Smooth muscle cell (in vitro differentiated cells): Measurements from ENCODE around the gene FBXO27. TPM values are rescaled to one million over a fixed set of nuclear protein-coding genes. Genes with fewer than 3 reads are reported as not detected.
A peak's percentile ranks its signal among the peaks of the same experiment; 100 is the strongest.

Source experiments
- DNase-seq: peaks from one replicate; lab custom pipeline; 2025; ENCODE audit not compliant: unreplicated experiment; lab: John Stamatoyannopoulos, UW
- H2AFZ ChIP-seq: fragments of 200-600 bp; sonication (generic); 2 replicates; pipeline ENCODE4 v1.6.0; 2016; ENCODE audit warnings: antibody characterized with exemption, low read depth, mild to moderate bottlenecking
- H3F3A ChIP-seq: fragments of 200-600 bp; sonication (generic); 2 replicates; pipeline ENCODE4 v1.6.0; 2017; ENCODE audit warnings: antibody characterized with exemption, low read depth
- H3K27ac ChIP-seq: fragments of 200-600 bp; sonication (generic); 2 replicates; pipeline ENCODE4 v1.5.1; 2016; ENCODE audit warnings: low read depth, mild to moderate bottlenecking
- H3K27me3 ChIP-seq: fragments of 200-600 bp; sonication (generic); 2 replicates; pipeline ENCODE4 v1.6.1; 2016; ENCODE audit warnings: low read depth, mild to moderate bottlenecking
- H3K36me3 ChIP-seq: fragments of 200-600 bp; sonication (generic); 2 replicates; pipeline ENCODE4 v1.5.1; 2016; ENCODE audit warnings: low read depth
- H3K4me1 ChIP-seq: fragments of 200-600 bp; sonication (generic); 2 replicates; pipeline ENCODE4 v1.5.1; 2016; ENCODE audit warnings: low read depth
- H3K4me2 ChIP-seq: fragments of 200-600 bp; sonication (generic); 2 replicates; pipeline ENCODE4 v1.6.0; 2016; ENCODE audit warnings: mild to moderate bottlenecking
- H3K4me3 ChIP-seq: fragments of 200-600 bp; sonication (generic); 2 replicates; pipeline ENCODE4 v1.5.1; 2016; ENCODE audit warnings: mild to moderate bottlenecking
- H3K79me2 ChIP-seq: fragments of 200-600 bp; sonication (generic); 2 replicates; pipeline ENCODE4 v1.6.0; 2016; ENCODE audit warnings: low read depth, mild to moderate bottlenecking
- H3K9ac ChIP-seq: fragments of 200-600 bp; sonication (generic); 2 replicates; pipeline ENCODE4 v1.6.0; 2016; ENCODE audit warnings: low read depth
- H3K9me3 ChIP-seq: fragments of 200-600 bp; sonication (generic); replicated peaks from 2 replicates; pipeline ENCODE4 v1.5.1; 2016; ENCODE audit warnings: low read depth
- H4K20me1 ChIP-seq: fragments of 200-600 bp; sonication (generic); 2 replicates; pipeline ENCODE4 v1.6.0; 2016; ENCODE audit warnings: low read depth
- WGBS: methylation state at CpG from one replicate; pipeline ENCODE4 v1.1.7; 2016; ENCODE audit warnings: low lambda C conversion rate; 5-methylcytosine and 5-hydroxymethylcytosine counted together
- polyA plus RNA-seq: library from polyadenylated mRNA; unstranded; fragments of >200 nt; fragmentation: Nextera tagmentation; extraction: Ambion mirVana; gene quantifications from 2 replicates; pipeline ENCODE4 v1.2.1, GENCODE V29; 2016
- total RNA-seq: library from RNA; depleted of rRNA; stranded (reverse); fragments of >200 nt; gene quantifications from 2 replicates; pipeline ENCODE4 v1.2.3, GENCODE V29; 2014
- TF ChIP-seq, protein P1 (sequence below): fragments of 200-600 bp; sonication (generic); IDR thresholded peaks from 2 replicates; pipeline ENCODE4 v1.5.1; 2017; ENCODE audit warnings: borderline replicate concordance, mild to moderate bottlenecking, antibody characterized with exemption; ENCODE audit not compliant: insufficient read depth, poor library complexity, severe bottlenecking

The FBXO27 gene, protein sequence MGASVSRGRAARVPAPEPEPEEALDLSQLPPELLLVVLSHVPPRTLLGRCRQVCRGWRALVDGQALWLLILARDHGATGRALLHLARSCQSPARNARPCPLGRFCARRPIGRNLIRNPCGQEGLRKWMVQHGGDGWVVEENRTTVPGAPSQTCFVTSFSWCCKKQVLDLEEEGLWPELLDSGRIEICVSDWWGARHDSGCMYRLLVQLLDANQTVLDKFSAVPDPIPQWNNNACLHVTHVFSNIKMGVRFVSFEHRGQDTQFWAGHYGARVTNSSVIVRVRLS
- total RNA-seq (1.9 and 5.3 TPM in 2 replicates), polyA plus RNA-seq (2.8 and 5.4 TPM in 2 replicates)

GRCh38 chr19:39032063-39032918 lies at the start of gene FBXO27:
FBXO27 (minus strand) TSS chr19:39032549; CDS start chr19:39032227, 322 bp downstream.
- Histone ChIP-seq H3K9ac (no peak within 1 kb of the TSS), H3K27ac (no peak within 1 kb of the TSS)

GRCh38 chr19:39080431-39080830 lies 48.1 kb upstream of the FBXO27 start:
- WGBS: 78% methylated on average over 3 of the region's 3 CpGs
- no peaks in the 10 kb centered on the region for H3F3A ChIP-seq
- no peaks in the 10 kb centered on the region for H3K79me2 ChIP-seq
- no peak overlapping the region for H3K4me3 ChIP-seq
- no peak overlapping the region for H3K4me2 ChIP-seq
- no peaks in the 10 kb centered on the region for H4K20me1 ChIP-seq
- DNase-seq: no peak
- no peaks in the 10 kb centered on the region for H3K4me1 ChIP-seq
- no peak overlapping the region for H3K9ac ChIP-seq
- peaks cover 52% of the 10 kb centered on the region for H3K27me3 ChIP-seq
- H2AFZ ChIP-seq: no peak overlapping the region
- TF ChIP-seq, protein P1, sequence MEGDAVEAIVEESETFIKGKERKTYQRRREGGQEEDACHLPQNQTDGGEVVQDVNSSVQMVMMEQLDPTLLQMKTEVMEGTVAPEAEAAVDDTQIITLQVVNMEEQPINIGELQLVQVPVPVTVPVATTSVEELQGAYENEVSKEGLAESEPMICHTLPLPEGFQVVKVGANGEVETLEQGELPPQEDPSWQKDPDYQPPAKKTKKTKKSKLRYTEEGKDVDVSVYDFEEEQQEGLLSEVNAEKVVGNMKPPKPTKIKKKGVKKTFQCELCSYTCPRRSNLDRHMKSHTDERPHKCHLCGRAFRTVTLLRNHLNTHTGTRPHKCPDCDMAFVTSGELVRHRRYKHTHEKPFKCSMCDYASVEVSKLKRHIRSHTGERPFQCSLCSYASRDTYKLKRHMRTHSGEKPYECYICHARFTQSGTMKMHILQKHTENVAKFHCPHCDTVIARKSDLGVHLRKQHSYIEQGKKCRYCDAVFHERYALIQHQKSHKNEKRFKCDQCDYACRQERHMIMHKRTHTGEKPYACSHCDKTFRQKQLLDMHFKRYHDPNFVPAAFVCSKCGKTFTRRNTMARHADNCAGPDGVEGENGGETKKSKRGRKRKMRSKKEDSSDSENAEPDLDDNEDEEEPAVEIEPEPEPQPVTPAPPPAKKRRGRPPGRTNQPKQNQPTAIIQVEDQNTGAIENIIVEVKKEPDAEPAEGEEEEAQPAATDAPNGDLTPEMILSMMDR: no peak
- no peaks in the 10 kb centered on the region for H3K36me3 ChIP-seq
- no peaks in the 10 kb centered on the region for H3K9me3 ChIP-seq
- no peak overlapping the region for H3K27ac ChIP-seq

More at GRCh38 chr19:39032063-39032918, at the start of gene FBXO27:
- no peaks in the 10 kb centered on the region for H3K79me2 ChIP-seq
- H3K4me2 ChIP-seq: peak within 1 kb of the TSS; percentile 97
- H3K27me3 ChIP-seq: no peaks in the 10 kb centered on the region
- H3K4me3 ChIP-seq: peak within 1 kb of the TSS; percentile 67
- no peaks in the 10 kb centered on the region for H3F3A ChIP-seq
- DNase-seq: no peak
- H3K9me3 ChIP-seq: no peaks in the 10 kb centered on the region
- H4K20me1 ChIP-seq: no peaks in the 10 kb centered on the region
- TF ChIP-seq, protein P1: no peak
- H2AFZ ChIP-seq: peak within 1 kb of the TSS; percentile 96
- no peaks in the 10 kb centered on the region for H3K36me3 ChIP-seq
- no peaks in the 10 kb centered on the region for H3K4me1 ChIP-seq
- 4% methylated on average over 59 of the region's 66 CpGs for WGBS

DNA sequence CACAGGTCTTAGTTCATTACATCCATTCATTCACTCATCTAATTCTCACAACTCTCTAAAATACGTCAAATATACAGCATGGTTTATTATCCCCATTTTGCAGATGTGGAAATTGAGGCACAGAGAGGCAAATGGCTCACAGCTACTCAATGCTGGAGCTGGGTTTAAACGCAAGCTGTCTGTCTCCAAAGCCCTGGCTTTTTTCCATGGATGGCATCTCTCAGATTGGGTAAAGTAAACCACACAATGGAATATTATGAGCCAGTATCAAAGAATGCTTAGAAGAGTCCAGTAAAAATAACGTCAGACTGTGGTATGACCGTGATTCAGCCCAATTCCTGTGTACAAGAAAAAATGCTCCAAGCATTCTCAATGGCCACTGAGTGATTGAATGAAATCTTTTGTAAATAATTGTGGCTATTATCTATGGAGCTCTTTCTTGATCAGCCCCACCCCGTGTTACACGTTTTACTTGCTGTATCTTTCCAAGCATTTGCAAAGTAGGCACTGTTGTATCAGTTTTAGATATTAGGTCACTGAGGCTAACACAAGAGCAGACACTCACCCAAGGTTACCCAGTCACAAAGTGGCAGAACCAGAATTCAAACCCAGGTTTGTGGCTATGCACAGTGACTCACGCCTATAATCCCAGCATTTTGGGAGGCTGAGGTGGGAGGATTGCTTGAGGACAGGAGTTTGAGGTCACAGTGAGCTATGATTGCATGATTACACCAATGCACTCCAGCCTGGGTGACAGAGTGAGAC lies 46.3 kb upstream of the FBXO27 start:
- DNase-seq: no peak
- TF ChIP-seq, protein P1: no peak
- H3K4me1 ChIP-seq: no peaks in the 10 kb centered on the region
- peak overlapping the region; percentile 64 for H3K27ac ChIP-seq
- H3K36me3 ChIP-seq: no peaks in the 10 kb centered on the region
- no peaks in the 10 kb centered on the region for H4K20me1 ChIP-seq
- H3K79me2 ChIP-seq: no peaks in the 10 kb centered on the region
- 48% methylated on average over 7 of the region's 7 CpGs for WGBS
- H3F3A ChIP-seq: no peaks in the 10 kb centered on the region
- no peaks in the 10 kb centered on the region for H3K9me3 ChIP-seq
- no peak overlapping the region for H2AFZ ChIP-seq
- no peak overlapping the region for H3K9ac ChIP-seq
- peaks cover 33% of the 10 kb centered on the region for H3K27me3 ChIP-seq
- H3K4me2 ChIP-seq: no peak overlapping the region
- H3K4me3 ChIP-seq: no peak overlapping the region
